ENCODE measurements around the gene RGS14.
"Not testable (repeated sequence)": the region's sequence is repeated elsewhere in the genome, so short reads cannot be mapped to it uniquely, and the experiment has no call there.

RGS14 gene

GRCh38 chr5:177419046-177419445 lies 61.3 kb downstream of the RGS14 start:
- H3K4me3 ChIP-seq (replicated peaks; ENCODE audit: low read depth, low read length) = no peak overlapping the region
- DNase-seq (ENCODE audit: extremely low read depth, low read depth) = no peak
- no peak for TF ChIP-seq CTCF (IDR thresholded peaks at IDR 0.05; ENCODE audit: low read depth, low read length, missing control alignments)

GRCh38 chr5:177420472-177420871 lies 62.7 kb downstream of the RGS14 start:
- not testable (repeated sequence) for H3K4me3 ChIP-seq (replicated peaks; ENCODE audit: low read depth, low read length); DNase-seq (ENCODE audit: extremely low read depth, low read depth)

- H3K4me3 ChIP-seq (replicated peaks; ENCODE audit: low read depth, low read length) = no peak overlapping the region
- no peak for TF ChIP-seq CTCF (IDR thresholded peaks at IDR 0.05; ENCODE audit: low read depth, low read length, missing control alignments)
- no peak for DNase-seq (ENCODE audit: extremely low read depth, low read depth)
These were observed 63.5 kb downstream of the RGS14 start for GRCh38 chr5:177421062-177421798.
